PFSK-1 (cell line): ENCODE results near the gene KCNIP1.

Source experiments
- FOXP2 ChIP-seq: optimal IDR thresholded peaks from 2 replicates; pipeline ENCODE3; 2011; ENCODE audit warnings: borderline replicate concordance, control low read depth, inconsistent platforms; ENCODE audit not compliant: insufficient read depth; ENCODE audit errors: extremely low read length, extremely low read depth
- POLR2AphosphoS5 ChIP-seq: IDR thresholded peaks from 2 replicates; pipeline ENCODE4 v1.6.1; 2012; ENCODE audit warnings: low read depth, mild to moderate bottlenecking, control low read depth, low read length, moderate library complexity
- SIN3A ChIP-seq: IDR thresholded peaks from 2 replicates; pipeline ENCODE4 v1.6.1; 2012; ENCODE audit warnings: mild to moderate bottlenecking, low read length, moderate library complexity, borderline replicate concordance; ENCODE audit not compliant: insufficient read depth
- TAF1 ChIP-seq: IDR thresholded peaks from 2 replicates; pipeline ENCODE4 v1.6.1; 2012; ENCODE audit warnings: low read length, control low read depth, borderline replicate concordance; ENCODE audit not compliant: insufficient read depth
- TF ChIP-seq, protein P1 (sequence below), 2 experiments: IDR thresholded peaks; 2 replicates each; pipeline versions ENCODE4 v1.6.1 to v1.8.0; 2011 to 2012; ENCODE audit warnings: low read depth in 2 of 2, low read length in 2 of 2, control low read depth in 1 of 2, inconsistent platforms in 1 of 2, mild to moderate bottlenecking in 1 of 2, moderate library complexity in 1 of 2; ENCODE audit not compliant: insufficient read depth in 1 of 2

- TF ChIP-seq POLR2AphosphoS5 = no peak
- TF ChIP-seq, protein P1, sequence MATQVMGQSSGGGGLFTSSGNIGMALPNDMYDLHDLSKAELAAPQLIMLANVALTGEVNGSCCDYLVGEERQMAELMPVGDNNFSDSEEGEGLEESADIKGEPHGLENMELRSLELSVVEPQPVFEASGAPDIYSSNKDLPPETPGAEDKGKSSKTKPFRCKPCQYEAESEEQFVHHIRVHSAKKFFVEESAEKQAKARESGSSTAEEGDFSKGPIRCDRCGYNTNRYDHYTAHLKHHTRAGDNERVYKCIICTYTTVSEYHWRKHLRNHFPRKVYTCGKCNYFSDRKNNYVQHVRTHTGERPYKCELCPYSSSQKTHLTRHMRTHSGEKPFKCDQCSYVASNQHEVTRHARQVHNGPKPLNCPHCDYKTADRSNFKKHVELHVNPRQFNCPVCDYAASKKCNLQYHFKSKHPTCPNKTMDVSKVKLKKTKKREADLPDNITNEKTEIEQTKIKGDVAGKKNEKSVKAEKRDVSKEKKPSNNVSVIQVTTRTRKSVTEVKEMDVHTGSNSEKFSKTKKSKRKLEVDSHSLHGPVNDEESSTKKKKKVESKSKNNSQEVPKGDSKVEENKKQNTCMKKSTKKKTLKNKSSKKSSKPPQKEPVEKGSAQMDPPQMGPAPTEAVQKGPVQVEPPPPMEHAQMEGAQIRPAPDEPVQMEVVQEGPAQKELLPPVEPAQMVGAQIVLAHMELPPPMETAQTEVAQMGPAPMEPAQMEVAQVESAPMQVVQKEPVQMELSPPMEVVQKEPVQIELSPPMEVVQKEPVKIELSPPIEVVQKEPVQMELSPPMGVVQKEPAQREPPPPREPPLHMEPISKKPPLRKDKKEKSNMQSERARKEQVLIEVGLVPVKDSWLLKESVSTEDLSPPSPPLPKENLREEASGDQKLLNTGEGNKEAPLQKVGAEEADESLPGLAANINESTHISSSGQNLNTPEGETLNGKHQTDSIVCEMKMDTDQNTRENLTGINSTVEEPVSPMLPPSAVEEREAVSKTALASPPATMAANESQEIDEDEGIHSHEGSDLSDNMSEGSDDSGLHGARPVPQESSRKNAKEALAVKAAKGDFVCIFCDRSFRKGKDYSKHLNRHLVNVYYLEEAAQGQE (IDR thresholded peaks at IDR 0.05; ENCODE audit: insufficient read depth in 1 of 2, low read depth in 2 of 2, low read length in 2 of 2) = no peak
- TF ChIP-seq TAF1 = no peak
- TF ChIP-seq SIN3A = no peak
- no peak for TF ChIP-seq FOXP2
Measured at GRCh38 chr5:170753311-170753710, 249.5 kb downstream of the KCNIP1 start.
